A673 (cell line): ENCODE measurements around the gene GJC2.

Source experiments
- EZH2 ChIP-seq: fragments of 200-600 bp; sonication (generic); IDR thresholded peaks from 2 replicates; pipeline ENCODE4 v1.6.1; 2017; ENCODE audit warnings: borderline replicate concordance, low read depth, mild to moderate bottlenecking, mixed read lengths, antibody characterized with exemption, low read length; ENCODE audit not compliant: poor library complexity, severe bottlenecking
- TF ChIP-seq, protein P1 (sequence below): fragments of 300-800, 200-600 bp; sonication (generic); conservative IDR thresholded peaks from 2 replicates; pipeline ENCODE4 v1.5.1; 2017; ENCODE audit warnings: low read depth, mild to moderate bottlenecking, antibody characterized with exemption, low read length, moderate library complexity, mixed read lengths

- TF ChIP-seq, protein P1, sequence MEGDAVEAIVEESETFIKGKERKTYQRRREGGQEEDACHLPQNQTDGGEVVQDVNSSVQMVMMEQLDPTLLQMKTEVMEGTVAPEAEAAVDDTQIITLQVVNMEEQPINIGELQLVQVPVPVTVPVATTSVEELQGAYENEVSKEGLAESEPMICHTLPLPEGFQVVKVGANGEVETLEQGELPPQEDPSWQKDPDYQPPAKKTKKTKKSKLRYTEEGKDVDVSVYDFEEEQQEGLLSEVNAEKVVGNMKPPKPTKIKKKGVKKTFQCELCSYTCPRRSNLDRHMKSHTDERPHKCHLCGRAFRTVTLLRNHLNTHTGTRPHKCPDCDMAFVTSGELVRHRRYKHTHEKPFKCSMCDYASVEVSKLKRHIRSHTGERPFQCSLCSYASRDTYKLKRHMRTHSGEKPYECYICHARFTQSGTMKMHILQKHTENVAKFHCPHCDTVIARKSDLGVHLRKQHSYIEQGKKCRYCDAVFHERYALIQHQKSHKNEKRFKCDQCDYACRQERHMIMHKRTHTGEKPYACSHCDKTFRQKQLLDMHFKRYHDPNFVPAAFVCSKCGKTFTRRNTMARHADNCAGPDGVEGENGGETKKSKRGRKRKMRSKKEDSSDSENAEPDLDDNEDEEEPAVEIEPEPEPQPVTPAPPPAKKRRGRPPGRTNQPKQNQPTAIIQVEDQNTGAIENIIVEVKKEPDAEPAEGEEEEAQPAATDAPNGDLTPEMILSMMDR, result no peak
- TF ChIP-seq EZH2, result no peak
Measured at GRCh38 chr1:228152918-228153258, 3.2 kb downstream of the GJC2 start.
